HCT116 (cell line): ENCODE data around the gene CFAP57. TPM values are rescaled to one million over a fixed set of nuclear protein-coding genes. Genes with fewer than 3 reads are reported as not detected.

Source experiments
- ATAC-seq: fragments of 200-7000 bp; cut with Tn5 transposase; 2 replicates; pipeline ENCODE4 v1.9.1; 2020; ENCODE audit warnings: mild to moderate bottlenecking, moderate library complexity
- BruUV-seq: library from RNA; stranded (reverse); fragments of 400-500 nt; replicated peaks from 2 replicates; lab custom pipeline; 2021; lab: Mats Ljungman, UMichigan
- CTCF ChIA-PET: fragments of 300-600 bp; sonication (Branson Sonifier 250); formaldehyde crosslinking; loops from one replicate; lab custom pipeline; 2021; ENCODE audit warnings: antibody characterized with exemption; lab: Charles Lee
- POLR2A ChIA-PET: fragments of 300-600, 350-600 bp; sonication (Branson Sonifier 250); formaldehyde crosslinking; loops from one replicate; lab custom pipeline; 2021; ENCODE audit warnings: antibody characterized with exemption; lab: Charles Lee
- RAD21 ChIA-PET, 2 experiments: fragments of 300-600 bp; sonication (Branson Sonifier 250); formaldehyde crosslinking; loops; one replicate each; lab custom pipeline; 2023; ENCODE audit warnings: low total read pairs in 2 of 2; ENCODE audit not compliant: uncharacterized antibody in 2 of 2, unreplicated experiment in 2 of 2, low non-redundant PET in 1 of 2; lab: Charles Lee
- DNase-seq: peaks from one replicate; pipeline ENCODE4 v3.0.0-alpha.2; 2010; ENCODE audit warnings: low read depth, low spot score
- H2AFZ ChIP-seq: fragments of 200-600 bp; shearing (Covaris generic), sonication (generic); 2 replicates; pipeline ENCODE4 v1.6.1; 2017; ENCODE audit warnings: low read depth, mixed run types, mixed read lengths, antibody characterized with exemption, low read length; ENCODE audit not compliant: poor library complexity, severe bottlenecking
- H3K27ac ChIP-seq: 2 replicates; pipeline ENCODE4 v1.5.1; 2012; ENCODE audit warnings: low read depth, low read length
- H3K27me3 ChIP-seq: fragments of 200-600 bp; sonication (generic); 2 replicates; pipeline ENCODE4 v1.6.1; 2016; ENCODE audit warnings: mixed run types, low read length, mixed read lengths; ENCODE audit not compliant: insufficient read depth
- H3K36me3 ChIP-seq, 2 experiments: fragments of 200-500 bp in 1 of 2; fragments of 200-600 bp in 1 of 2; sonication (Bioruptor generic) in 1 of 2; sonication (generic) in 1 of 2; 2 replicates each; pipeline versions ENCODE4 v1.5.1 to v1.6.1; 2014 to 2016; ENCODE audit warnings: low read length in 2 of 2, inconsistent platforms in 1 of 2, mixed read lengths in 1 of 2, mixed run types in 1 of 2; ENCODE audit not compliant: insufficient read depth in 2 of 2, control insufficient read depth in 1 of 2
- H3K4me1 ChIP-seq, 2 experiments: fragments of 200-600 bp in 1 of 2; sonication (generic) in 1 of 2; 2 replicates each; pipeline versions ENCODE4 v1.5.1 to v1.6.1; 2012 to 2017; ENCODE audit warnings: low read length in 2 of 2, inconsistent platforms in 1 of 2, mild to moderate bottlenecking in 1 of 2, mixed read lengths in 1 of 2, mixed run types in 1 of 2, moderate library complexity in 1 of 2; ENCODE audit not compliant: insufficient read depth in 2 of 2, control insufficient read depth in 1 of 2
- H3K4me2 ChIP-seq: fragments of 200-600 bp; sonication (generic); 2 replicates; pipeline ENCODE4 v1.6.1; 2017; ENCODE audit warnings: mixed run types, low read length, mixed read lengths
- H3K4me3 ChIP-seq, 2 experiments: fragments of 200-600 bp in 1 of 2; sonication (generic) in 1 of 2; replicated peaks in 1 of 2; 2 replicates each; pipeline ENCODE4 v1.5.1; 2011 to 2016; ENCODE audit warnings: low read length in 2 of 2, control low read depth in 1 of 2, low read depth in 1 of 2, mild to moderate bottlenecking in 1 of 2, mixed read lengths in 1 of 2, mixed run types in 1 of 2
- H3K79me2 ChIP-seq: fragments of 200-600 bp; sonication (generic); 2 replicates; pipeline ENCODE4 v1.6.1; 2017; ENCODE audit warnings: mild to moderate bottlenecking, mixed run types, low read length, moderate library complexity, mixed read lengths; ENCODE audit not compliant: insufficient read depth
- H3K9ac ChIP-seq: fragments of 200-600 bp; sonication (generic); 2 replicates; pipeline ENCODE4 v1.6.1; 2016; ENCODE audit warnings: low read length, mixed read lengths
- H3K9me2 ChIP-seq: fragments of 200-600 bp; sonication (generic), shearing (Covaris generic); 2 replicates; pipeline ENCODE4 v1.6.1; 2017; ENCODE audit warnings: mixed run types, mild to moderate bottlenecking, moderate library complexity; ENCODE audit not compliant: insufficient read depth
- H3K9me3 ChIP-seq, 2 experiments: fragments of 200-500 bp in 1 of 2; fragments of 200-600 bp in 1 of 2; sonication (Bioruptor generic) in 1 of 2; sonication (generic) in 1 of 2; 2 replicates each; pipeline ENCODE4 v1.6.1; 2014 to 2017; ENCODE audit warnings: low read length in 2 of 2, mixed read lengths in 2 of 2, inconsistent platforms in 1 of 2, low read depth in 1 of 2, mild to moderate bottlenecking in 1 of 2, mixed run types in 1 of 2, moderate library complexity in 1 of 2; ENCODE audit not compliant: control insufficient read depth in 1 of 2, insufficient read depth in 1 of 2
- H4K20me1 ChIP-seq: fragments of 200-600 bp; sonication (generic), shearing (Covaris generic); 2 replicates; pipeline ENCODE4 v1.6.1; 2017; ENCODE audit warnings: mixed run types, mild to moderate bottlenecking, moderate library complexity; ENCODE audit not compliant: insufficient read depth
- CEBPB ChIP-seq: IDR thresholded peaks from 2 replicates; pipeline ENCODE4 v1.6.1; 2012; ENCODE audit warnings: low read depth
- EZH2 ChIP-seq: fragments of 200-600 bp; sonication (generic); IDR thresholded peaks from 2 replicates; pipeline ENCODE4 v1.6.1; 2017; ENCODE audit warnings: antibody characterized with exemption, mixed run types
- JUND ChIP-seq: IDR thresholded peaks from 2 replicates; pipeline ENCODE4 v1.6.1; 2012
- POLR2AphosphoS5 ChIP-seq: IDR thresholded peaks from 2 replicates; pipeline ENCODE4 v1.6.1; 2011; ENCODE audit warnings: mild to moderate bottlenecking, low read depth, low read length, moderate library complexity
- RAD21 ChIP-seq: IDR thresholded peaks from 2 replicates; pipeline ENCODE4 v1.6.1; 2012; ENCODE audit warnings: low read depth, mild to moderate bottlenecking
- REST ChIP-seq: IDR thresholded peaks from 2 replicates; pipeline ENCODE4 v1.6.1; 2012; ENCODE audit warnings: low read depth
- SIN3A ChIP-seq: IDR thresholded peaks from 2 replicates; pipeline ENCODE4 v1.6.1; 2012; ENCODE audit warnings: low read depth
- SP1 ChIP-seq: IDR thresholded peaks from 2 replicates; pipeline ENCODE4 v1.6.1; 2012; ENCODE audit warnings: low read depth
- SRF ChIP-seq: IDR thresholded peaks from 2 replicates; pipeline ENCODE4 v1.6.1; 2012; ENCODE audit warnings: low read depth
- TCF7L2 ChIP-seq: IDR thresholded peaks from 2 replicates; pipeline ENCODE4 v1.7.0; 2011; ENCODE audit warnings: borderline replicate concordance, inconsistent platforms; ENCODE audit not compliant: insufficient read depth, insufficient read length; ENCODE audit errors: extremely low read depth
- YY1 ChIP-seq: IDR thresholded peaks from 2 replicates; pipeline ENCODE4 v1.6.1; 2011; ENCODE audit warnings: low read length, low read depth, moderate library complexity, mild to moderate bottlenecking; ENCODE audit not compliant: insufficient replicate concordance; ENCODE audit errors: extremely low read depth
- ZBTB33 ChIP-seq: IDR thresholded peaks from 2 replicates; pipeline ENCODE4 v1.6.1; 2011; ENCODE audit warnings: mild to moderate bottlenecking, low read length, moderate library complexity; ENCODE audit not compliant: insufficient replicate concordance; ENCODE audit errors: extremely low read depth
- ZFX ChIP-seq: fragments of 450-650 bp; IDR thresholded peaks from 2 replicates; pipeline ENCODE4 v1.6.1; 2017
- intact Hi-C: fragments of 100-400 bp; cut with micrococcal nuclease; formaldehyde crosslinking; loops from 2 replicates; pipeline ENCODE4 v1.10.0; 2022
- total RNA-seq: library from RNA; stranded (reverse); gene quantifications from one replicate; pipeline ENCODE4 v1.2.1, GENCODE V29; 2021; ENCODE audit not compliant: unreplicated experiment
- TF ChIP-seq, protein P1 (sequence below), 3 experiments: fragments of 200-600 bp in 1 of 3; sonication (generic) in 1 of 3; IDR thresholded peaks in 2 of 3; conservative IDR thresholded peaks in 1 of 3; 2 replicates each; pipeline ENCODE4 v1.5.1; 2012 to 2017; ENCODE audit warnings: low read depth in 2 of 3, low read length in 2 of 3, antibody characterized with exemption in 1 of 3, borderline replicate concordance in 1 of 3, control low read depth in 1 of 3, mild to moderate bottlenecking in 1 of 3, mixed read lengths in 1 of 3, mixed run types in 1 of 3, moderate library complexity in 1 of 3; ENCODE audit not compliant: insufficient read depth in 1 of 3
- TF ChIP-seq, protein P2 (sequence below): IDR thresholded peaks from 2 replicates; pipeline ENCODE4 v1.6.1; 2012
- TF ChIP-seq, protein P3 (sequence below): IDR thresholded peaks from 2 replicates; pipeline ENCODE4 v1.6.1; 2012

CFAP57 gene
- total RNA-seq, 1 experiment from 2014 or later = 0.49 TPM

DNA sequence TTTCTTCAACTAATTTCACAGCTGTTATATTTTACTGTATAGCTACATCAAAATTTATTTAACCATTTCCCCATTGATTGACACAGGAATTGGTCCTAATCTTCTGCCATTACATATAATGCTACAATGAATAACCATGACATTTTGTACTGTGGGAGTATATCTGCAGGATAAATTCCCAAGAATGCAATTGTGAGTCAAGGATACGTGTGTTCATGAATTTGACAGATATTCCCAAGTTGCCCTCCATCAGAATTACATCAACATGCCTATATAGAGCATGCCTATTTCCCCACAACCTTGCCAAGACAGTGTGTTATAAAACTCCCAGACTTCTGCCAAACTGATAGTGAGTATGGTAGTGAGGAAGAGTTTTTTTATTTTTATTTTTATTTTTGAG is 125.9 kb downstream of the CFAP57 start (continued):
- TF ChIP-seq, protein P1, sequence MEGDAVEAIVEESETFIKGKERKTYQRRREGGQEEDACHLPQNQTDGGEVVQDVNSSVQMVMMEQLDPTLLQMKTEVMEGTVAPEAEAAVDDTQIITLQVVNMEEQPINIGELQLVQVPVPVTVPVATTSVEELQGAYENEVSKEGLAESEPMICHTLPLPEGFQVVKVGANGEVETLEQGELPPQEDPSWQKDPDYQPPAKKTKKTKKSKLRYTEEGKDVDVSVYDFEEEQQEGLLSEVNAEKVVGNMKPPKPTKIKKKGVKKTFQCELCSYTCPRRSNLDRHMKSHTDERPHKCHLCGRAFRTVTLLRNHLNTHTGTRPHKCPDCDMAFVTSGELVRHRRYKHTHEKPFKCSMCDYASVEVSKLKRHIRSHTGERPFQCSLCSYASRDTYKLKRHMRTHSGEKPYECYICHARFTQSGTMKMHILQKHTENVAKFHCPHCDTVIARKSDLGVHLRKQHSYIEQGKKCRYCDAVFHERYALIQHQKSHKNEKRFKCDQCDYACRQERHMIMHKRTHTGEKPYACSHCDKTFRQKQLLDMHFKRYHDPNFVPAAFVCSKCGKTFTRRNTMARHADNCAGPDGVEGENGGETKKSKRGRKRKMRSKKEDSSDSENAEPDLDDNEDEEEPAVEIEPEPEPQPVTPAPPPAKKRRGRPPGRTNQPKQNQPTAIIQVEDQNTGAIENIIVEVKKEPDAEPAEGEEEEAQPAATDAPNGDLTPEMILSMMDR (IDR thresholded peaks at IDR 0.05 in 2 of 3, conservative IDR thresholded peaks at IDR 0.05 in 1 of 3; ENCODE audit: borderline replicate concordance in 1 of 3, insufficient read depth in 1 of 3, low read depth in 2 of 3, low read length in 2 of 3) = no peak

DNA sequence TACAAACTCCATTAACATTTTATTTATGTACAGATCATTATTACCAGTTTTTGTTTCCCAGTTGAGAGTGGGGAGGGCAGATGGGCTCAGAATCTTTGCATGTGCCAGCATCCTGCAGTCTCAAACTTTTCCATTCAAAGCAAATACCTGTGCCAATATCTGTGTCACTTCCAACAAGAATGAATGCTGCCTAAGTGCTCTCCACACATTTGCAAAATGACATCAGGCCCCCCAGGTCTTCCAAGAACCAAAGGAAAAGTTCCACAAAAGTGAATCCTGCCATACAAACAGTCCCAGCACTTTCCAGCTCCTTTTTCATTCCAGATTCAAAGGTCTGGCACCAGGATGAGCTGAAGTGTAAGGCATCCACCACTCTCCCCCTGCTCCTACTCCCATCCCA is 127.0 kb downstream of the CFAP57 start:
- Histone ChIP-seq H3K9me3 (no peaks in the 10 kb centered on the region), H4K20me1 (no peaks in the 10 kb centered on the region), H3K79me2 (no peaks in the 10 kb centered on the region), H3K27me3 (no peaks in the 10 kb centered on the region), H3K9me2 (no peaks in the 10 kb centered on the region), H3K4me3 (no peak overlapping the region), H3K36me3 (no peaks in the 10 kb centered on the region), H3K4me2 (no peak overlapping the region), H3K27ac (no peak overlapping the region), H2AFZ (no peak overlapping the region), H3K4me1 (peaks cover 5 to 15% of the 10 kb centered on the region in 2 experiments; a peak in 3 of 4 replicates), H3K9ac (no peak overlapping the region)
- CTCF ChIA-PET = no interaction called here
- no TSS peak for BruUV-seq
- no peak for ATAC-seq
- RAD21 ChIA-PET = no interaction called here
- TF ChIP-seq, protein P2, sequence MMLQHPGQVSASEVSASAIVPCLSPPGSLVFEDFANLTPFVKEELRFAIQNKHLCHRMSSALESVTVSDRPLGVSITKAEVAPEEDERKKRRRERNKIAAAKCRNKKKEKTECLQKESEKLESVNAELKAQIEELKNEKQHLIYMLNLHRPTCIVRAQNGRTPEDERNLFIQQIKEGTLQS = no peak
- TF ChIP-seq, protein P3, sequence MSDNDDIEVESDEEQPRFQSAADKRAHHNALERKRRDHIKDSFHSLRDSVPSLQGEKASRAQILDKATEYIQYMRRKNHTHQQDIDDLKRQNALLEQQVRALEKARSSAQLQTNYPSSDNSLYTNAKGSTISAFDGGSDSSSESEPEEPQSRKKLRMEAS = no peak
- no peak for TF ChIP-seq SRF
- TF ChIP-seq CEBPB = no peak
- no peak for TF ChIP-seq JUND
- no peak for TF ChIP-seq YY1
- TF ChIP-seq REST = no peak
- TF ChIP-seq ZFX = no peak
- TF ChIP-seq SP1 = no peak
- TF ChIP-seq SIN3A = no peak
- TF ChIP-seq TCF7L2 = no peak
- no peak for TF ChIP-seq EZH2
- TF ChIP-seq ZBTB33 = no peak
- no peak for TF ChIP-seq RAD21
- no peak for TF ChIP-seq POLR2AphosphoS5
- intact Hi-C loops = no loop called here
- DNase-seq = no peak
- POLR2A ChIA-PET = no interaction called here
